GM12891 (cell line): ENCODE results near the gene ATP5MC2.

Experiments used
- PAX5 ChIP-seq: IDR thresholded peaks from 2 replicates; pipeline ENCODE4 v1.6.1; 2011; ENCODE audit warnings: low read length, moderate library complexity, mild to moderate bottlenecking; ENCODE audit not compliant: insufficient read depth, severe bottlenecking
- POLR2A ChIP-seq: IDR thresholded peaks from 2 replicates; pipeline ENCODE4 v1.6.1; 2011; ENCODE audit warnings: low read depth, low read length, control low read depth
- POLR2AphosphoS5 ChIP-seq: IDR thresholded peaks from 2 replicates; pipeline ENCODE4 v1.6.1; 2011; ENCODE audit warnings: low read depth, low read length, control low read depth

DNA sequence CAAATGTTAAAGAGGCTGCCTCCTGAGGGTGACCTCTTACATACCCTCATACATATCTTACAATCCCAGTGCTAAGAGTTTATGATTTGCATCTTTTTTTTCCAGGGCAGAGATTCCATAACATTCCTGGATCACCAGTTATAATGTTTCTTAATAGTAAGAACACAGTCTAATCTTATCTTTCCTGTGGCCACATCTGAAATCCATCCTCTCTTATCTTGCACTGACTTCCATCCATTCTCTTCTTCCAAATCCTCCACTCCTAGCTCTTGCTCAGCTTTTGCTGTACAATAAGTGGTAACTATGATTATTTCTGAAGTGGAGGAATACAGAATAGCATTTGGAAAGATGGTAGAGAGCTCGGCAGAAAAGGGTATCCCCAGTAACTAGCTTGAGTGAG lies 45.1 kb upstream of the ATP5MC2 start:
- no peak for TF ChIP-seq POLR2A
- TF ChIP-seq POLR2AphosphoS5, result no peak
- TF ChIP-seq PAX5, result no peak
